ENCODE data around the gene SLC38A10.
"Not testable (repeated sequence)": the region's sequence is repeated elsewhere in the genome, so short reads cannot be mapped to it uniquely, and the experiment has no call there.

SLC38A10 gene

GRCh38 chr17:81310949-81311550 is 15.9 kb upstream of the SLC38A10 start:
- no peak for DNase-seq

- no peak for DNase-seq
Observed at GRCh38 chr17:81309859-81310839, 15.0 kb upstream of the SLC38A10 start.

GRCh38 chr17:81309140-81309858 is 14.2 kb upstream of the SLC38A10 start:
- DNase-seq, result no peak

GRCh38 chr17:81308784-81309139 is 13.7 kb upstream of the SLC38A10 start:
- DNase-seq, result not testable (repeated sequence)

- DNase-seq, result no peak
Observed at GRCh38 chr17:81307636-81308560, 12.8 kb upstream of the SLC38A10 start.

- DNase-seq, result no peak
Observed at GRCh38 chr17:81306898-81307510, 11.9 kb upstream of the SLC38A10 start.

GRCh38 chr17:81306491-81306890 is 11.4 kb upstream of the SLC38A10 start:
- DNase-seq, result no peak

- peak; percentile 47 for DNase-seq
Observed at GRCh38 chr17:81305051-81305630, 10.0 kb upstream of the SLC38A10 start.

- no peak for DNase-seq
Observed at GRCh38 chr17:81304196-81305015, 9.3 kb upstream of the SLC38A10 start.

- peak; percentile 63 for DNase-seq
Observed at GRCh38 chr17:81303385-81303784, 8.3 kb upstream of the SLC38A10 start.

- no peak for DNase-seq
Observed at GRCh38 chr17:81302861-81303333, 7.8 kb upstream of the SLC38A10 start.

GRCh38 chr17:81302324-81302723 is 7.2 kb upstream of the SLC38A10 start:
- DNase-seq, result no peak

GRCh38 chr17:81301195-81302144 is 6.4 kb upstream of the SLC38A10 start:
- DNase-seq, result no peak

- DNase-seq, result no peak
Observed at GRCh38 chr17:81300586-81301155, 5.6 kb upstream of the SLC38A10 start.

GRCh38 chr17:81299846-81300585 is 4.9 kb upstream of the SLC38A10 start:
- no peak for DNase-seq

- no peak for DNase-seq
Observed at GRCh38 chr17:81298991-81299738, 4.1 kb upstream of the SLC38A10 start.

- DNase-seq, result no peak
Observed at GRCh38 chr17:81298325-81298990, 3.4 kb upstream of the SLC38A10 start.
